Measurements from ENCODE around the gene SSBP3.

DNA sequence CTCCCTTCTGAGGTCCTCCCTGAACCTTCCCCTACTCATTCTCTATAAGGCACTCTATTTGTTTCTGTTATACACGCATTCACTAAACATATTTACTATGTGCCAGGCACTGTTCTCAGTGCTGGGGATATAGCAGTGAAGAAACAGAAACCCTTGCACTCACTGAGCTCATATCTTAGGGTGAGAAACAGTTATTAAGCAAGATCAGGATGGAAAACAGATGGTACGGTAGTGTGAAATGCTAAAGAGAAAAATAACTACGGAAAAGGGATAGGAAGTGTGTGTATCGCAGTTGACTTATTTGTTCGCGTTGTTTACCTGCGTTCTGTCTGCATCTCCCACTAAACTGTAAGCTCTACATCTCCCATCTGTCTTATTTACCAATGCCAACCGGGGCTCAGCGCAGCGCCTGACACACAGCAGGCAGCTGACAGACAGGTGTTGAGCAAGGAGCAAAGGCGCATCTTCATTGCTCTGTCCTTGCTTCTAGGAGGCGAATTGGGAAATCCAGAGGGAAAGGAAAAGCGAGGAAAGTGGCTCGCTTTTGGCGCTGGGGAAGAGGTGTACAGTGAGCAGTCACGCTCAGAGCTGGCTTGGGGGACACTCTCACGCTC is 206.9 kb downstream of the SSBP3 start:
- TF ChIP-seq POLR2A (IDR thresholded peaks at IDR 0.05) (no peak), POLR2AphosphoS5 (IDR thresholded peaks at IDR 0.05) (no peak)
- TF ChIP-seq, protein P1, sequence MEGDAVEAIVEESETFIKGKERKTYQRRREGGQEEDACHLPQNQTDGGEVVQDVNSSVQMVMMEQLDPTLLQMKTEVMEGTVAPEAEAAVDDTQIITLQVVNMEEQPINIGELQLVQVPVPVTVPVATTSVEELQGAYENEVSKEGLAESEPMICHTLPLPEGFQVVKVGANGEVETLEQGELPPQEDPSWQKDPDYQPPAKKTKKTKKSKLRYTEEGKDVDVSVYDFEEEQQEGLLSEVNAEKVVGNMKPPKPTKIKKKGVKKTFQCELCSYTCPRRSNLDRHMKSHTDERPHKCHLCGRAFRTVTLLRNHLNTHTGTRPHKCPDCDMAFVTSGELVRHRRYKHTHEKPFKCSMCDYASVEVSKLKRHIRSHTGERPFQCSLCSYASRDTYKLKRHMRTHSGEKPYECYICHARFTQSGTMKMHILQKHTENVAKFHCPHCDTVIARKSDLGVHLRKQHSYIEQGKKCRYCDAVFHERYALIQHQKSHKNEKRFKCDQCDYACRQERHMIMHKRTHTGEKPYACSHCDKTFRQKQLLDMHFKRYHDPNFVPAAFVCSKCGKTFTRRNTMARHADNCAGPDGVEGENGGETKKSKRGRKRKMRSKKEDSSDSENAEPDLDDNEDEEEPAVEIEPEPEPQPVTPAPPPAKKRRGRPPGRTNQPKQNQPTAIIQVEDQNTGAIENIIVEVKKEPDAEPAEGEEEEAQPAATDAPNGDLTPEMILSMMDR (IDR thresholded peaks at IDR 0.05), result no peak

Data from breast epithelium (tissue), 3 donors.